HG03457 (cell line): Measurements from ENCODE around the gene TMEM42.
"Not testable (repeated sequence)": the region's sequence is repeated elsewhere in the genome, so short reads cannot be mapped to it uniquely, and the experiment has no call there.

Experiments used
- ATAC-seq: cut with Tn5 transposase; IDR thresholded peaks from one replicate; pipeline ENCODE4 v1.9.1; 2021; ENCODE audit warnings: moderate number of reproducible peaks; ENCODE audit not compliant: unreplicated experiment

Gene TMEM42

GRCh38 chr3:44861412-44862225, at the start of gene TMEM42:
Gene TMEM42 (plus strand): TSS chr3:44861912. CDS start chr3:44861925, 13 bp downstream.
- ATAC-seq = peak; percentile 95

GRCh38 chr3:44814751-44815150, 47.0 kb upstream of the TMEM42 start:
- ATAC-seq = no peak

GRCh38 chr3:44816334-44816733, 45.4 kb upstream of the TMEM42 start:
- not testable (repeated sequence) for ATAC-seq

GRCh38 chr3:44821206-44821605, 40.5 kb upstream of the TMEM42 start:
- not testable (repeated sequence) for ATAC-seq

GRCh38 chr3:44825264-44825925, 36.3 kb upstream of the TMEM42 start:
- no peak for ATAC-seq

- ATAC-seq = no peak
Observed at GRCh38 chr3:44827196-44827595, 34.5 kb upstream of the TMEM42 start.

- no peak for ATAC-seq
Observed at GRCh38 chr3:44831232-44831631, 30.5 kb upstream of the TMEM42 start.

GRCh38 chr3:44832032-44832431, 29.7 kb upstream of the TMEM42 start:
- ATAC-seq = no peak

- ATAC-seq = no peak
Observed at GRCh38 chr3:44832965-44833364, 28.7 kb upstream of the TMEM42 start.

- ATAC-seq = no peak
Observed at GRCh38 chr3:44833394-44833793, 28.3 kb upstream of the TMEM42 start.

GRCh38 chr3:44835684-44836083, 26.0 kb upstream of the TMEM42 start:
- ATAC-seq = no peak

- no peak for ATAC-seq
Observed at GRCh38 chr3:44842376-44842775, 19.3 kb upstream of the TMEM42 start.

GRCh38 chr3:44845528-44846520, 15.9 kb upstream of the TMEM42 start:
- ATAC-seq = no peak

GRCh38 chr3:44848634-44849033, 13.1 kb upstream of the TMEM42 start:
- ATAC-seq = no peak

GRCh38 chr3:44856663-44857062, 5.0 kb upstream of the TMEM42 start:
- ATAC-seq = not testable (repeated sequence)

GRCh38 chr3:44860117-44860516, 1.6 kb upstream of the TMEM42 start:
- no peak for ATAC-seq

GRCh38 chr3:44862226-44862637, 520 bp downstream of the TMEM42 start:
- ATAC-seq = peak; percentile 30

- no peak for ATAC-seq
Observed at GRCh38 chr3:44865272-44866035, 3.7 kb downstream of the TMEM42 start.

- ATAC-seq = no peak
Observed at GRCh38 chr3:44867421-44868111, 5.9 kb downstream of the TMEM42 start.
